GM18907 (cell line): Measurements from ENCODE around the gene MSL1.

Experiments
- ATAC-seq: cut with Tn5 transposase; IDR thresholded peaks from one replicate; pipeline ENCODE4 v1.9.1; 2021; ENCODE audit warnings: mild to moderate bottlenecking, moderate library complexity; ENCODE audit not compliant: unreplicated experiment

MSL1 gene

GRCh38 chr17:40104594-40105486 lies 16.9 kb upstream of the MSL1 start:
- ATAC-seq: no peak

- no peak for ATAC-seq
Measured at GRCh38 chr17:40105861-40106759, 15.7 kb upstream of the MSL1 start.

- ATAC-seq: no peak
Measured at GRCh38 chr17:40106760-40107521, 14.8 kb upstream of the MSL1 start.

GRCh38 chr17:40107522-40108174 lies 14.1 kb upstream of the MSL1 start:
- ATAC-seq: no peak

GRCh38 chr17:40108970-40109824 lies 12.6 kb upstream of the MSL1 start:
- ATAC-seq: no peak

GRCh38 chr17:40110026-40110845 lies 11.5 kb upstream of the MSL1 start:
- no peak for ATAC-seq

- ATAC-seq: peak; percentile 43
Measured at GRCh38 chr17:40111221-40112128, 10.3 kb upstream of the MSL1 start.

- no peak for ATAC-seq
Measured at GRCh38 chr17:40112191-40112711, 9.5 kb upstream of the MSL1 start.

- ATAC-seq: no peak
Measured at GRCh38 chr17:40112718-40113109, 9.1 kb upstream of the MSL1 start.

- peak; percentile 79 for ATAC-seq
Measured at GRCh38 chr17:40113110-40113906, 8.5 kb upstream of the MSL1 start.

GRCh38 chr17:40113907-40114245 lies 7.9 kb upstream of the MSL1 start:
- ATAC-seq: no peak

GRCh38 chr17:40115101-40115436 lies 6.7 kb upstream of the MSL1 start:
- ATAC-seq: no peak

- ATAC-seq: peak; percentile 43
Measured at GRCh38 chr17:40122136-40122998, 596 bp downstream of the MSL1 start.

- ATAC-seq: peak; percentile 23
Measured at GRCh38 chr17:40122999-40123810, 1.4 kb downstream of the MSL1 start.

- ATAC-seq: no peak
Measured at GRCh38 chr17:40123811-40124114, 2.0 kb downstream of the MSL1 start.
